KMS-11 (cell line): ENCODE measurements around the gene ZNF511.

Experiments used
- H2AFZ ChIP-seq: fragments of 200-600 bp; sonication (generic); 2 replicates; pipeline ENCODE4 v1.6.1; 2016; ENCODE audit warnings: antibody characterized with exemption, mixed run types, low read depth
- H3K27ac ChIP-seq: fragments of 200-600 bp; sonication (generic); 2 replicates; pipeline ENCODE4 v1.6.1; 2016; ENCODE audit warnings: mild to moderate bottlenecking, mixed run types
- H3K27me3 ChIP-seq: fragments of 200-600 bp; sonication (generic); 2 replicates; pipeline ENCODE4 v1.6.1; 2017; ENCODE audit warnings: mild to moderate bottlenecking, low read depth, mixed run types, moderate library complexity; ENCODE audit not compliant: insufficient read depth
- H3K36me3 ChIP-seq: fragments of 200-600 bp; sonication (generic); 2 replicates; pipeline ENCODE4 v1.6.1; 2017; ENCODE audit warnings: mild to moderate bottlenecking, mixed run types; ENCODE audit not compliant: insufficient read depth
- H3K4me1 ChIP-seq: fragments of 200-600 bp; sonication (generic); 2 replicates; pipeline ENCODE4 v1.6.1; 2016; ENCODE audit warnings: mild to moderate bottlenecking, low read depth, mixed run types; ENCODE audit not compliant: poor library complexity, severe bottlenecking
- H3K4me2 ChIP-seq: fragments of 200-600 bp; sonication (generic); 2 replicates; pipeline ENCODE4 v1.7.0; 2016; ENCODE audit warnings: mild to moderate bottlenecking, mixed run types
- H3K4me3 ChIP-seq: fragments of 200-600 bp; sonication (generic); IDR thresholded peaks from 2 replicates; pipeline ENCODE4 v1.6.1; 2017; ENCODE audit warnings: low read depth, low read length, mixed read lengths; ENCODE audit not compliant: insufficient read depth
- H3K79me2 ChIP-seq: fragments of 200-600 bp; sonication (generic); 2 replicates; pipeline ENCODE4 v1.6.1; 2016; ENCODE audit warnings: low read depth, mixed run types; ENCODE audit not compliant: insufficient read depth
- H3K9ac ChIP-seq: fragments of 200-600 bp; sonication (generic); 2 replicates; pipeline ENCODE4 v1.6.1; 2016; ENCODE audit warnings: mild to moderate bottlenecking, mixed run types
- H4K20me1 ChIP-seq: fragments of 200-600 bp; sonication (generic); 2 replicates; pipeline ENCODE4 v1.6.1; 2016; ENCODE audit warnings: mild to moderate bottlenecking, mixed run types; ENCODE audit not compliant: insufficient read depth
- CTCF ChIP-seq: fragments of 200-600 bp; sonication (generic); conservative IDR thresholded peaks from 2 replicates; pipeline ENCODE4 v1.6.1; 2017; ENCODE audit warnings: low read depth, mild to moderate bottlenecking, antibody characterized with exemption, low read length, moderate library complexity, mixed read lengths

Gene ZNF511

GRCh38 chr10:133286366-133286765 lies 22.3 kb upstream of the ZNF511 start:
- Histone ChIP-seq H3K4me2 (no peak overlapping the region), H3K27ac (no peak overlapping the region), H3K79me2 (no peaks in the 10 kb centered on the region), H2AFZ (no peak overlapping the region), H3K9ac (no peak overlapping the region), H4K20me1 (no peaks in the 10 kb centered on the region), H3K4me3 (no peak overlapping the region), H3K27me3 (no peaks in the 10 kb centered on the region), H3K4me1 (no peaks in the 10 kb centered on the region), H3K36me3 (no peaks in the 10 kb centered on the region)
- TF ChIP-seq CTCF: no peak

- Histone ChIP-seq H3K4me1 (no peaks in the 10 kb centered on the region), H3K27me3 (no peaks in the 10 kb centered on the region), H3K79me2 (no peaks in the 10 kb centered on the region), H3K4me2 (no peak overlapping the region), H4K20me1 (no peaks in the 10 kb centered on the region), H3K4me3 (no peak overlapping the region), H3K36me3 (no peaks in the 10 kb centered on the region), H3K9ac (no peak overlapping the region), H2AFZ (no peak overlapping the region), H3K27ac (no peak overlapping the region)
- TF ChIP-seq CTCF: no peak
Measured at GRCh38 chr10:133287832-133288500, 20.7 kb upstream of the ZNF511 start.

- Histone ChIP-seq H4K20me1 (no peaks in the 10 kb centered on the region), H3K27me3 (no peaks in the 10 kb centered on the region), H3K27ac (no peak overlapping the region), H3K4me1 (no peaks in the 10 kb centered on the region), H3K4me3 (no peak overlapping the region), H3K36me3 (no peaks in the 10 kb centered on the region), H3K79me2 (no peaks in the 10 kb centered on the region), H2AFZ (no peak overlapping the region), H3K9ac (no peak overlapping the region), H3K4me2 (no peak overlapping the region)
- no peak for TF ChIP-seq CTCF
Measured at GRCh38 chr10:133289761-133290160, 19.0 kb upstream of the ZNF511 start.

GRCh38 chr10:133292919-133293809 lies 15.6 kb upstream of the ZNF511 start:
- Histone ChIP-seq H3K79me2 (no peaks in the 10 kb centered on the region), H4K20me1 (no peaks in the 10 kb centered on the region), H2AFZ (no peak overlapping the region), H3K27ac (no peak overlapping the region), H3K4me1 (no peaks in the 10 kb centered on the region), H3K9ac (no peak overlapping the region), H3K4me3 (no peak overlapping the region), H3K27me3 (no peaks in the 10 kb centered on the region), H3K4me2 (no peak overlapping the region), H3K36me3 (no peaks in the 10 kb centered on the region; the same call in 1 of the 2 replicates)
- no peak for TF ChIP-seq CTCF
